ENCODE data around the gene TMEM39B.

- TF ChIP-seq CTCF (conservative IDR thresholded peaks at IDR 0.05 in 1 of 2, IDR thresholded peaks at IDR 0.05 in 1 of 2; ENCODE audit: low read depth in 1 of 2, low read length in 2 of 2) (no peak), EZH2 (IDR thresholded peaks at IDR 0.05; ENCODE audit: low read length, missing control alignments) (no peak)
Observed at GRCh38 chr1:32025515-32025914, 47.2 kb upstream of the TMEM39B start.
